Neural crest cell (in vitro differentiated cells): ENCODE data around the gene TBX20. TPM values are rescaled to one million over a fixed set of nuclear protein-coding genes. Genes with fewer than 3 reads are reported as not detected.
A peak's percentile ranks its signal among the peaks of the same experiment; 100 is the strongest.

Experiments used
- DNase-seq: peaks from one replicate; pipeline ENCODE4 v3.0.0; 2021; ENCODE audit warnings: low read depth, mixed read lengths, low spot score
- H3K27ac Mint-ChIP-seq: one replicate; pipeline ENCODE4 v1.8.0; 2021; ENCODE audit warnings: mild to moderate bottlenecking, mixed read lengths; ENCODE audit not compliant: unreplicated experiment
- H3K27me3 Mint-ChIP-seq: 2 replicates; pipeline ENCODE4 v1.8.0; 2021; ENCODE audit warnings: low read depth, mild to moderate bottlenecking, mixed read lengths
- H3K36me3 Mint-ChIP-seq: 2 replicates; pipeline ENCODE4 v1.8.0; 2021; ENCODE audit warnings: low read depth, mild to moderate bottlenecking, mixed read lengths
- H3K4me1 Mint-ChIP-seq: 2 replicates; pipeline ENCODE4 v1.8.0; 2021; ENCODE audit warnings: mixed read lengths
- H3K4me3 Mint-ChIP-seq: one replicate; pipeline ENCODE4 v1.8.0; 2021; ENCODE audit warnings: mild to moderate bottlenecking, mixed read lengths
- H3K9me3 Mint-ChIP-seq: 2 replicates; pipeline ENCODE4 v1.8.0; 2021; ENCODE audit warnings: mixed read lengths
- long read RNA-seq: library from polyadenylated mRNA; unstranded; transcript quantifications from one replicate; pipeline ENCODE4 v2.0.0, GENCODE V29; 2020
- total RNA-seq: library from RNA; stranded (reverse); gene quantifications from 2 replicates; pipeline ENCODE4 v1.2.1, GENCODE V29; 2021
- TF ChIP-seq, protein P1 (sequence below): fragments of 200-600 bp; sonication (generic); conservative IDR thresholded peaks from 2 replicates; pipeline ENCODE4 v1.5.0; 2021; ENCODE audit warnings: antibody characterized with exemption, mild to moderate bottlenecking

The TBX20 gene, protein sequence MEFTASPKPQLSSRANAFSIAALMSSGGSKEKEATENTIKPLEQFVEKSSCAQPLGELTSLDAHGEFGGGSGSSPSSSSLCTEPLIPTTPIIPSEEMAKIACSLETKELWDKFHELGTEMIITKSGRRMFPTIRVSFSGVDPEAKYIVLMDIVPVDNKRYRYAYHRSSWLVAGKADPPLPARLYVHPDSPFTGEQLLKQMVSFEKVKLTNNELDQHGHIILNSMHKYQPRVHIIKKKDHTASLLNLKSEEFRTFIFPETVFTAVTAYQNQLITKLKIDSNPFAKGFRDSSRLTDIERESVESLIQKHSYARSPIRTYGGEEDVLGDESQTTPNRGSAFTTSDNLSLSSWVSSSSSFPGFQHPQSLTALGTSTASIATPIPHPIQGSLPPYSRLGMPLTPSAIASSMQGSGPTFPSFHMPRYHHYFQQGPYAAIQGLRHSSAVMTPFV
- total RNA-seq = 4.6 and 5.5 TPM in 2 replicates
- long read RNA-seq, partial matches to known transcripts = 0 of 1 reads
- long read RNA-seq, other reads (novel, unspliced or antisense) = 1 of 1 reads

DNA sequence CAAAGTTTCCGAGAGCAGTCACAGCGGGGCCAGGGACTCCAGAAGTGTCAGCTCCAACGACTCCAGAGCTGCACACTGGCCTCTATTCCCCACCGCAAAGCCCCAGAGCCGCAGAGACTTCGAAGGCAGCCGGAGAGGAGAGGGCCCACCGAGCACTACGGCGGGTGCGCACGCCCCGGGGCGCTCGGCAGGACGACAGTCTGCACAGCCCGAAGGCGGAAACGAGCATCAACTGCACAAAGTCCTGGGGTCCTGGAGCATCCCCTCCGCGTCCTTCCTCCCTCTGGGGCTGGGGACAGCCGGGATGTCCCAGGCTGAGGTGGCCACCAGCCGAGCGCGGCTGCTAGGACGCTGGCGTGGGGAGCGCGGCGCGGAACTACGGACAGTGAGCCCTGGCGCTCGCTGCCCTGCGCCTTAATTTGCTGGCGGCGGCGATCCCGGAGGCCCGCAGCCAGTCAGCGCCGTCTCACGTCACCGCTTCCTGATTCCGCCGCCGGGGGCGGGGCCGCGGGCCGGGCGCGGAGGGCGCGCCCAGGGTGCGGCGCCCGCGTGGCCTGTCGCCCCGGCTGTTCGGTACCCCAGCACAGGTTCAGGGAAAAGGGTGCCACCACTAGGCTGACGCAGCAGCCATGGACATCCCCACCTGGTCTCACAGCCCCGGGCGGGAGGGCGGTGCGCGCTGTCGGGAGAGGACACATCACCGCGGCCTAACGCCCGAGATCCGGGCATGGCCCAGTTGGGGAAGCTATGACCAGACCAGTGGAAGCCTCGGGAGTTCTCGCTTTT lies at the start of gene TBX20:
TBX20 (minus strand) TSS at position 391 of the 786 bp plus-strand sequence. CDS start 480 bp downstream, outside the sequence.
- Mint-ChIP-seq H3K27me3 (peaks cover 98% of the 10 kb centered on the region), H3K4me1 (peaks cover 11% of the 10 kb centered on the region), H3K27ac (no peak within 1 kb of the TSS)

DNA sequence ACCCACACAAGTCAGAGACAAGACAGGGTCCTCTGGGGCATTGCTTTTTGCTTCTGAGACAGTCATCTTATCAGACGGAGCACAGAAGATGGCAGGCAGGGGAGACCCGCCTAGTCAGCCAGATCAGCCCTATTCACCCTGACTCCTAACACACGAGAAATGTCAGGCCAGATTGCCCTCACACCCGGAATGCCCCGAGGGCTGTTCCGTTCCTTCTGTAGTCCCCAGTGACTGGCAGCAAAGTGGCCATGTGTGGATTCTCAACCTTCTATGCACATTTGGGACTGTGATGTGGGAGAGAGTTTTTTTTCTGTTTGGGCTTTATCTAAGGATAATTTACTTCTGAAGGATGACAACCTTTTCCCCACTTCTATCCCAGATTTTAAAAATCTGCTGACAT lies 35.5 kb upstream of the TBX20 start:
- Mint-ChIP-seq H3K27me3 (peaks cover 40% of the 10 kb centered on the region), H3K36me3 (no peaks in the 10 kb centered on the region), H3K4me1 (no peaks in the 10 kb centered on the region), H3K27ac (no peak overlapping the region), H3K9me3 (peaks cover 10% of the 10 kb centered on the region), H3K4me3 (no peak overlapping the region)
- TF ChIP-seq, protein P1, sequence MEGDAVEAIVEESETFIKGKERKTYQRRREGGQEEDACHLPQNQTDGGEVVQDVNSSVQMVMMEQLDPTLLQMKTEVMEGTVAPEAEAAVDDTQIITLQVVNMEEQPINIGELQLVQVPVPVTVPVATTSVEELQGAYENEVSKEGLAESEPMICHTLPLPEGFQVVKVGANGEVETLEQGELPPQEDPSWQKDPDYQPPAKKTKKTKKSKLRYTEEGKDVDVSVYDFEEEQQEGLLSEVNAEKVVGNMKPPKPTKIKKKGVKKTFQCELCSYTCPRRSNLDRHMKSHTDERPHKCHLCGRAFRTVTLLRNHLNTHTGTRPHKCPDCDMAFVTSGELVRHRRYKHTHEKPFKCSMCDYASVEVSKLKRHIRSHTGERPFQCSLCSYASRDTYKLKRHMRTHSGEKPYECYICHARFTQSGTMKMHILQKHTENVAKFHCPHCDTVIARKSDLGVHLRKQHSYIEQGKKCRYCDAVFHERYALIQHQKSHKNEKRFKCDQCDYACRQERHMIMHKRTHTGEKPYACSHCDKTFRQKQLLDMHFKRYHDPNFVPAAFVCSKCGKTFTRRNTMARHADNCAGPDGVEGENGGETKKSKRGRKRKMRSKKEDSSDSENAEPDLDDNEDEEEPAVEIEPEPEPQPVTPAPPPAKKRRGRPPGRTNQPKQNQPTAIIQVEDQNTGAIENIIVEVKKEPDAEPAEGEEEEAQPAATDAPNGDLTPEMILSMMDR = no peak
- DNase-seq = no peak

More for the DNA sequence above, at the start of gene TBX20:
- H3K9me3 Mint-ChIP-seq = no peaks in the 10 kb centered on the region
- DNase-seq = peak; percentile 43
- peaks cover 7% of the 10 kb centered on the region for H3K36me3 Mint-ChIP-seq
- peak within 1 kb of the TSS; percentile 80 for H3K4me3 Mint-ChIP-seq
- TF ChIP-seq, protein P1 = no peak

DNA sequence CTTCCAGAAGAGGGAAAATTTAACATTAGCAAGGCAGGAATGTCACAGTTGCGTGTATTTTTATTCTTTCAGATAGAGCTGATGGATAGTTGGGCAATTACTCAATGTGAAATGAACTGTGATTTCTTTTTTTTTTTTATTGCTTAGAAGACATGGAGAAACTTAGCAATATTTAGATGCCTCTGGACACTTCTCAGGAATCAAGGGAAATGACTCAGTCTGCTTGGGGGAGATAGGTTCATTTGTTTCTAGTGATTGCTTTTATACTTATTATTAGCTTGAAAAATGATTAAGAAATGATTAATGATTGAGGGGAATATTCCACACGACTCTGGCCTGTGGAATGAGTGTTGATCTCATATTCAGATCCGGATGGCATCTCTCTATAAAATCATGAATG lies 33.1 kb upstream of the TBX20 start:
- TF ChIP-seq, protein P1 = no peak
- Mint-ChIP-seq H3K36me3 (no peaks in the 10 kb centered on the region), H3K27ac (no peak overlapping the region), H3K4me1 (no peaks in the 10 kb centered on the region), H3K4me3 (no peak overlapping the region), H3K9me3 (peaks cover 4% of the 10 kb centered on the region), H3K27me3 (peaks cover 43% of the 10 kb centered on the region)
- DNase-seq = no peak

DNA sequence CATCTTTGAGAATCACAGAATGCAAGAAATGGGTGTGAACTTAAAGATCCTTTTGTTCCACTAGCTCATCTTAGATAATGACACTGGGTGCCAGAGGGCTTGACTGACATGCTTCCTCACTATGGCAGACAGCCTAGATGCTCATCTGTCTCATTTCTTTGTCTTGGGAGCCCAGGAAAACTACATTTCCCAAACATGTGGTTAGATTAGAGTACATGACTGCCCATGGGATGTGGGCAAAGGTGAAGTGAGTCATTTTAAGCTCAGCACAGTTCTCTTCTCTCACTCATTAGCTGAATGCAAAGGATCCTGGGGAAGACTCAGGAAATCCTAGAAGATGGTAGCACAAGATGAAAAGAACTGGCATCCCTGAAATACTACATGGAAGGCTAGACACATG lies 32.5 kb upstream of the TBX20 start:
- Mint-ChIP-seq H3K4me3 (no peak overlapping the region), H3K27me3 (peaks cover 46% of the 10 kb centered on the region), H3K9me3 (peaks cover 3% of the 10 kb centered on the region), H3K27ac (no peak overlapping the region), H3K36me3 (no peaks in the 10 kb centered on the region), H3K4me1 (no peaks in the 10 kb centered on the region)
- DNase-seq = no peak
- TF ChIP-seq, protein P1 = no peak

DNA sequence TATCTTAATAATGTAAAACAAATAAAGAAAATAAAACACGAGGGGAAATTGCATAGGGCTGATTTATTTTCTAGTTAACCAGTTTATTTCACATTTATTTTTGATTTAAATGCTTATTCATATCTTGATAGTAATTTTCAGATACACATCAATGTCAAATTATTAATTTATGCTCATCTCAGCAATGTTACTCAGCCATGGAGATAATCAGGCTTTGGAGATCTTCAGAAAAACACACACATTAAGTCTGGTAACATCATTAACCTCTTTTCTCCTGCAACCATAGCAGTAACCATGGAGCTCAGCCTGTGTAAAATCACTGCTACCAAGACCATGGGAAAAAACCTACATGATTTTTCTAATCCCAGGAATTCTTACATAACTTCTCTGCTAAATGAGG lies 31.9 kb upstream of the TBX20 start:
- H3K27ac Mint-ChIP-seq = no peak overlapping the region
- peaks cover 3% of the 10 kb centered on the region for H3K9me3 Mint-ChIP-seq
- H3K4me1 Mint-ChIP-seq = no peaks in the 10 kb centered on the region
- no peak for DNase-seq
- no peak overlapping the region for H3K4me3 Mint-ChIP-seq
- peaks cover 44% of the 10 kb centered on the region for H3K27me3 Mint-ChIP-seq
- TF ChIP-seq, protein P1 = no peak
- H3K36me3 Mint-ChIP-seq = no peaks in the 10 kb centered on the region
